HG03139 (cell line): Measurements from ENCODE around the gene KHNYN.

Experiments used
- ATAC-seq: cut with Tn5 transposase; IDR thresholded peaks from one replicate; pipeline ENCODE4 v1.9.1; 2021; ENCODE audit not compliant: unreplicated experiment

Gene KHNYN

GRCh38 chr14:24399999-24400718 lies 29.6 kb upstream of the KHNYN start:
- no peak for ATAC-seq

DNA sequence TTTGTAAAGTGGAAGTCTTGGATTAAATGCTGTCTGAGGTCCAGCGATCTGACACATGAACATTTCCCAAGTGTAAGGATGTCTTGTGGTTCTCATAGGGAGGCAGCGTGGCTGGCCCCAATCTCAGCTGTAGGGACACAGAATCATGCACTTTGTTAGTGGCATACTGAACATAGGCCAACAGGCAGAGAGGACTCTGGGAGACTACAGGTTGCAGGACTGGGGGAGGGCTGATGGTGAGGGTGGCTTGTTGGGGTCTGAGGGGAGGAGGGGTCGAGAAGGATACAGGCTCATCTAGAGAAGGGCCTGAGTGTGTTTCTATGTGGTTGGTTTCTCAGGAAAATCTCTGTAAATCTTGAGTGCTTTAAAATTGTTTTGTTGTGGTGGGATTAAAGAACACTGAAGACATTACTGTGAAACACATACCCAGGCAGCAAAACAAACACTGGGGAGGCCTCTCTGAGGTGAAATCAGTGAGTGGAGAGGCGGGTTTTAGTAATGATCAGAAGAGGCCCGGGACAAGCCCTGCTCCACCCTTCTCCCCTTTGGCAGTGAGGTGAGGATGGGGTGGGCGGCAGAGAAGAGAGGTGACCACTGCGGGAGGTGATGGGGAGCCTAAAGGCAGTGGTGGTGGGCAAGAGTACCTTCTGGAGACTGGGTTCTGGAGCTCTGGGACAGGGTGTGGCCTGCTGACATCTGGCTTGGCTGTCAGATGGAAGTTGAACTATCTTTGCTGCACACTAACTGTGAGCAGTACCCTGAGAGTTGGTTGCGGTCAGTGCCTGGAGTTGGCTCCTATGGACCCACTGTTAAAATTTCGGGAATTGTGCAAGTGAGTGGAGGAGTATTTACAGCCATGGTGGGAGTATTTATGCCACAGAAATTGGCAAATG lies 27.7 kb upstream of the KHNYN start:
- no peak for ATAC-seq

DNA sequence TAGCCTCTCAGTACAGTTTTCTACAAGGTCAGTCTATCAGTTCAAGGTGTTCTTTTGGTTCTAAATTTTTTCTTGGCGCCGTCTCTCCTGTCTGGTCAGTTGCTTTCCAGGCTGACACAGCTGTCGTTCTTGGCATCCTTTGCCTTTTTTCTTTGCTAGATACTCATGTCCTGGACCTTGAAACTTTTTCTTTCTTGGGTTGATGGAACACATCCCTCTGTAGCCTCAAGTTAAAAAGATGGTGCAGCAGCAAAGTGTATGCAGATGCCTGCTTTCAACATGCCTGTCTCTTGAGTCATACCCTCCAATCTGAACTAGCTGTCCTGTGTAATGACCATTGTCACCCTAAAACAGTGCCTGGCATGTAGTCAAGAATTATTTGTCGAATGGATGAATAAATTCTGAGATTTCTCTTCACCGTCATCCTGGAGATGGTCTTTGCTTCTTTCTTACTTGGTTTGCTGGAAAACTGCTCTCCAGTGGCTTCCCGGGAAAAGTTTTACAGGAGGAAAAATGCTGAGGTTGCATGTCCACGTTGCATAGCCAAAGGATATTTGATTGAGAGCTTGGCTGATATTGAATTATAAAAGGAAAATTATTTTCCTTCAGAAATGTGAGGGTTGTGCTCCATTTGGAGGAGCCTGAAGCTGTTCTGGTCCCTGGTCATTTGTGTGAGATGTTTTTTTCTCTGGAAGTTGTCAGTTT lies 26.3 kb upstream of the KHNYN start:
- no peak for ATAC-seq

DNA sequence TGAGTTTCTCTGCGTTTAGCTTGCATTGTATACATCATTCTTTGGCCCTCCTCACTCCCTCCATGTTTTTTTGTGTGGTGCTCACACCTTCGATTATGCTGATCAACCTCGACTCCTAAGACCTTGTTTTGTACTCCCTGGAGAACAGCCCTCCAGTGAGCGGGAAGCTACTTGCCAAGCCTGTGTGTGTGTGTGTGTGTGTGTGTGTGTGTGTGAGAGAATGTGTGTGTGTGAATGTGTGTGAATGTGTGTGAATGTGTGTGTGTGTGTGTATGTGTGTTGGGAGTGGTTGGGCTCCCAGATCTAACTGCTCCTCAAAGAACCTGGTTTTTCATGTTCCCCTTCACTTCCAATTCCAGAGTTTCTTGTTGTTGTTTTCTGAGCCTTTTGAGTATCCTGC lies 24.9 kb upstream of the KHNYN start:
- no peak for ATAC-seq

- no peak for ATAC-seq
Observed at GRCh38 chr14:24406416-24406815, 23.3 kb upstream of the KHNYN start.

DNA sequence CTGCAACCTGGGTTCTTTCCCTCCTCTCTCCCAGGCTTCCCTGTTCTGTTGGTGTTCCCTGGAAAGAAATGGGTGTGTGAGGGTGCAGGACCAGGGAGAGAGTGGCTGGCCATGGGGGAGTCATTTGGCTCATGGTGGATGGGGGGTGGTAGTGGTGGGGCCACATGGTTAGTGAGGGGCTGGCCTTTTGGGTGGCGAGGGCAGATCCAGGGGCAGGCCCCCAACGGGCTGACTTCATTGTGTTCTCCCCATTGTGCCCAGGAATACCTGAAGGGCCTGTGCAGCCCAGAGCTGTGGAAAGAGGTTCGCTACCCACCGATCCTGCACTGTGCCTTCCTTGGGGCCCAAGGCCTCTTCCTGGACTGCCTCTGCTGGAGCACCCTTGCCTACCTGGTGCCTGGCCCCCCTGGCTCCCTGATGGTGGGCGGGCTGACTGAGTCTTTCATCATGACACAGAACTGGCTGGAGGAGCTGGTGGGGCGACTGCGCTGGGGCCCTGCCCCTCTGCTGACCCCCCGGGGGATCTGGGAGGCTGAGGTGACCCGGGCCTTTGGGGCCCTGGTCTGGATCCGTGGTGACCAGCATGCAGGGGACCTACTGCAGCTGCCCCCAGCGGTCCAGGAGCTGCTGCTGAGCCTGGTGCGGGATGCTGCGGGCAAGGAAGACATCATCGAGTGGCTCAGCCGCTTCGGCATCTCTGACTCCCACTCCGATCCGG lies 22.0 kb upstream of the KHNYN start:
- ATAC-seq: no peak

DNA sequence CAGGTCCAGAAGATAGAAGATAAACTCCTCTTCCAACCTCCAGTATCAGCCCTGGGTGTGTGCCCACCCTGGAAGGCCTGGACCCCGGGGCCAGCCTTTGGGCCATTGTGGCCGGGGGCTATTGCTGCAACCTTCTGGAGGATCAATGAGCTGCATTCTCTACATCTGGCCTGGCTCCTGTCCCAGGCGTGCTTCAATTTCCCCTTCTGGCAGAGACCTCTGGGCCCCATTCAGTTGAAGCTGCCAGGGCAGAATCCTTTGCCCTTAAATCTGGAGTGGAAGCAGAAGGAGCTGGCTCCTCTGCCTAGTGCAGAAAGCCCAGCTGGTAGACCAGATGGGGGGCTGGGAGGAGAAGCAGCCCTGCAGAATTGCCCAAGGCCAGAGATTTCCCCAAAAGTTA lies 21.0 kb upstream of the KHNYN start:
- no peak for ATAC-seq

DNA sequence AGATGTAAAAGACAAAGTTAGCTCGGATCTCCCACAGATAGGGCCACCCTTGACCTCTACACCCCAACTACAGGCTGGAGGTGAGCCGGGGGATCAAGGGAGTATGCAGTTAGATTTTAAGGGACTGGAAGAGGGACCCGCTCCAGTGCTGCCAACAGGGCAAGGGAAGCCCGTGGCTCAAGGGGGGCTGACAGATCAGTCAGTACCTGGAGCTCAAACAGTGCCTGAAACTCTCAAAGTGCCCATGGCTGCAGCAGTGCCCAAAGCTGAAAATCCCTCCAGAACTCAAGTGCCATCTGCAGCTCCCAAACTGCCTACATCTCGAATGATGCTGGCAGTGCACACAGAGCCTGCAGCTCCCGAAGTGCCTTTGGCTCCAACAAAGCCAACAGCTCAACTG lies 20.6 kb upstream of the KHNYN start:
- no peak for ATAC-seq

DNA sequence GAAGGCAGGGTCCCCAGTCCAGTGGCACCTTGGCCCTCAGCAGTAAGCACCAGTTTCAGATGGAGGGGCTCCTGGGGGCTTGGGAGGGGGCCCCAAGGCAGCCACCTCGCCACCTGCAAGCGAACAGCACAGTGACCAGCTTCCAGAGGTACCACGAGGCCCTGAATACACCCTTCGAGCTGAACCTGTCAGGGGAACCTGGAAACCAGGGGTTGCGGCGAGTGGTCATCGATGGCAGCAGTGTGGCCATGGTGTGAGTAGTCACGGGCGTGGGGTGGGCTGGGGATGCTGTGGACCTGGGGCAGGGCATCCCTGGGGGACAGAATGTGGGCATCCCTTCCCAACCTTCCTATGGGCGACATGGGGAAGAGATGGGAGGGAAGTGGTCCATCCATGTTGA lies 19.8 kb upstream of the KHNYN start:
- ATAC-seq: no peak

DNA sequence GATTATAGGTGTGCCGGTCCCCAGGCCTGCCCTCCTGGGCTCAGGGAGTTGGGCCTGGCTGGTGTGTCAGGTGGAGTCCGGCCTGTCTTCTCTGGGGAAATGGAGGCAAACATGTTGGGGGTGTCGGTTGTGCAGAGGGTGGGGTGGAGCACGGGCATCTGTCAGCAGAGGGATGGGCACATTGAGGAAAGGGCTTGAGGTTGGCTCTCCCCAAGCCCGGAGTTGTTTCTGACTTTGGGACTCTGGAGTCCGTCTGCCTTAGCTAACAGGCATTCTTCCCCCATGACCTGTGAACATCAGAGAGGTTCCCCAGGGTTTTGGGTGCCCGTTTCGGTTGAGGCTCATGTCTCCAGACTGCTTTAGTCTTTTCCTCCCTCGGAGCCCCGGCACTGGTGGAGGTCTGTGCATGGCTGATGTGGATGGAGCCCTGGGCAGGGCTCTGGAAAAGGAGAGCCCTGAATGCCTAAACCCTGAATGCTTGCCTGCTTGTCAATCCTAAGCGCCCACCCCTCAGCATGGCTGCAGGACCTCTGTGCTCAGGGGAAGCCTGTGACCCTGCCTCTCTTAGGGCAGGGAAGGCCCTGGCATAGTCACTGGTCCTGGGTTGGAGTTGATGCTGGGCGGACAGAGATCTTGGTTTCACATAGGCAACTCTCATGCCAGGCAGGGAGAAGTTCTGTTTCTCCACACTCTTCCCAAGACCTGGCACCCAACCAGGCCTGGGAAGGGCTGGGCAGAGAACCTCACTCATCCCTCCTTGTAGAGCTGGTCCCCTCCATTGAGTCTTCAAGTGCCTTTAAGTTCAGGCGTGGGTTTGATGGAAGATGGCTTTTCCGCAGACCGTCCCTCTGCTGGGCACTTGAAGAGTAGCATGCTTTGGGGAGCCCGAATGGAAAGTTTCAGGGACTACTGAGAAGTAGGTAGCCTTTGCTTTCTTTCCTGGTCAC lies 18.0 kb upstream of the KHNYN start:
- ATAC-seq: no peak

- no peak for ATAC-seq
Observed at GRCh38 chr14:24414077-24414476, 15.7 kb upstream of the KHNYN start.

GRCh38 chr14:24414732-24415420 lies 14.9 kb upstream of the KHNYN start:
- no peak for ATAC-seq

- no peak for ATAC-seq
Observed at GRCh38 chr14:24415421-24416253, 14.1 kb upstream of the KHNYN start.

DNA sequence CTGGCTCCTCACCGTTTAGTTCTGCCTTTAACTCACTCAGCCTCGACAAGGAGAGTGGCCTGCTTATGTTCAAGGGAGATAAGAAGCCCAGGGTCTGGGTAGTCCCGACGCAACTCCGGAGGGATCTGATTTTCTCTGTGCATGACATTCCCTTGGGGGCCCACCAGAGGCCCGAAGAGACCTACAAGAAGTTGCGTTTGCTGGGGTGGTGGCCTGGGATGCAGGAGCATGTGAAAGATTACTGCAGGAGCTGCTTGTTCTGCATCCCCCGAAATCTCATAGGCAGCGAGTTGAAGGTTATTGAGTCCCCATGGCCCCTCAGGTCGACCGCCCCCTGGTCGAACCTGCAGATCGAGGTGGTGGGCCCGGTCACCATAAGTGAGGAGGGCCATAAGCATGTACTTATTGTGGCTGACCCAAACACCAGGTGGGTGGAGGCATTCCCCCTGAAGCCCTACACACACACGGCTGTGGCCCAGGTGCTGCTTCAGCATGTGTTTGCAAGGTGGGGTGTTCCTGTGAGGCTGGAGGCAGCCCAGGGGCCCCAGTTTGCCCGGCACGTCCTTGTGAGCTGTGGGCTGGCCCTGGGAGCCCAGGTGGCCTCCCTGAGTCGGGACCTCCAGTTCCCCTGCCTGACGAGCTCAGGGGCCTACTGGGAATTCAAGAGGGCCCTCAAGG lies 13.4 kb upstream of the KHNYN start:
- ATAC-seq: no peak

DNA sequence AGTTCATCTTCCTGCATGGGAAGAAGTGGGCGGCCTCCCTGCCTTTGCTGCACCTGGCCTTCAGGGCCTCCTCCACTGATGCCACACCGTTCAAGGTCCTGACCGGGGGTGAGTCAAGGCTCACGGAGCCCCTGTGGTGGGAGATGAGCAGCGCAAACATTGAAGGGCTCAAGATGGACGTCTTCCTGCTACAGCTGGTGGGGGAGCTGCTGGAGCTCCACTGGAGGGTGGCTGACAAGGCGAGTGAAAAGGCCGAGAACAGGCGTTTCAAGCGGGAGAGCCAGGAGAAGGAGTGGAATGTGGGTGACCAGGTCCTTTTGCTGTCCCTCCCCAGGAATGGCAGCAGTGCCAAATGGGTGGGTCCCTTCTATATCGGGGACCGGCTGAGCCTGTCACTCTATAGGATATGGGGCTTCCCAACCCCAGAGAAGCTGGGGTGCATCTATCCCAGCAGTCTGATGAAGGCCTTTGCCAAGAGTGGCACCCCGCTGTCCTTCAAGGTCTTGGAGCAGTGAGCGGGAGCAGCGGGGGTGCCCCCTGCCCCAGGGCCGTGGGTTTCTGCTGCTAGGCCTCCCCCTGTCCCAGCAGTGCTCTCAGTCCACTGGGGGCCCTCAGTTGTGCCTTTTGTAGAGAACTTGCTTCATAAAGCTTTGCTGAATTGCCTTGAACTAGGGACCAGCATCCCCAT lies 12.7 kb upstream of the KHNYN start:
- no peak for ATAC-seq

- no peak for ATAC-seq
Observed at GRCh38 chr14:24417832-24418491, 11.8 kb upstream of the KHNYN start.

DNA sequence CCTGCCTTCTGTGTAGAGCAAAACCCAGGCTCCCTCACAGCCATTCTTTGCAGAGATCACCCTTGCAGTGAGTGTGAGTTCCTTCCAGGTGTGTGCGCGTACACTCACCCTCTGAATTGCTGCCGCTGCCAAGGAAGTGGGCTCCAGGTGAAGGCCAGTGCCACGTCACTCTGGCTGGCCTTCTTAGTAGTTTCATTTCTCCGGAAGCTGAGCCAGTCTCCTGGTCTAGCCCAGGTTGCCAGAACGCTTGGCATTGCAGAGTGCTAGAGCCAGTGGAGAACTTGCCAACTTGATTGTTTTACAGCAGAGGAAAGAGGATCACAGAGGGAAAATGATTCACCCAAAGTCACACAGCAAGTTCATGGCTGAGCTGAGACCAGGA lies 11.3 kb upstream of the KHNYN start:
- no peak for ATAC-seq
